Hepatocyte (in vitro differentiated cells): ENCODE measurements around the gene LDLRAD4.

ENCODE experiments used
- CTCF ChIP-seq: fragments of 200-600 bp; sonication (generic); IDR thresholded peaks from 2 replicates; pipeline ENCODE4 v1.5.1; 2016; ENCODE audit warnings: antibody characterized with exemption, mild to moderate bottlenecking; ENCODE audit not compliant: poor library complexity
- EZH2 ChIP-seq: fragments of 200-600 bp; sonication (generic); IDR thresholded peaks from 2 replicates; pipeline ENCODE4 v1.6.1; 2016; ENCODE audit warnings: antibody characterized with exemption, mild to moderate bottlenecking, borderline replicate concordance
- EZH2phosphoT487 ChIP-seq: fragments of 200-600 bp; sonication (generic); IDR thresholded peaks from one replicate; pipeline ENCODE4 v1.6.1; 2018; ENCODE audit warnings: antibody characterized with exemption, mild to moderate bottlenecking, low read depth, moderate library complexity; ENCODE audit not compliant: unreplicated experiment, severe bottlenecking

DNA sequence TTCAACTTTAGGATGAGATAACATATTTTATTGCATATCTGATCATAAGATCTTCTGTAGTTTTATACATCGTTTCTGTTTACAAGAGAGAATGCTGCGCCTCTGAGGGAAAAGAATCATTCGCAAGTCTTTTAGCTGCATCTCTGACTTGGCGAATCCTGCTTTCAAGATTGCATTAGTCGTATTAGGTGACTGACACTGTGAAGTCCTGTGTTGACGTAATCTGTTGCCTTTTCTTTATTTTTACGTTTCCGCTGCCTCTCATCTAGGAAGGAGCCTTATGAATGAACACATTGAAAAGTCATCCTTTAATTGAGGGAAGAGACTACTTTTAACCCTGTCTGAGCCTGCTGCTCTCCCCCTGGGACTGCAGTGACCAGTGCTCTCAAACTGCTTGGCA is 101.5 kb downstream of the LDLRAD4 start:
- TF ChIP-seq CTCF (no peak), EZH2 (no peak), EZH2phosphoT487 (no peak)
